Endodermal cell (in vitro differentiated cells): Measurements from ENCODE around the gene CSTPP1. TPM values are rescaled to one million over a fixed set of nuclear protein-coding genes. Genes with fewer than 3 reads are reported as not detected.
A peak's percentile ranks its signal among the peaks of the same experiment; 100 is the strongest.

Experiments used
- DNase-seq: peaks from one replicate; pipeline ENCODE4 v3.0.0-alpha.2; 2017
- H3K27ac ChIP-seq: 2 replicates; pipeline ENCODE4 v1.5.1; 2013; ENCODE audit warnings: mild to moderate bottlenecking, low read depth, low read length, moderate library complexity
- H3K27me3 ChIP-seq: 2 replicates; pipeline ENCODE4 v1.6.1; 2013; ENCODE audit warnings: mild to moderate bottlenecking, low read length, moderate library complexity; ENCODE audit not compliant: insufficient read depth, control insufficient read depth, poor library complexity, severe bottlenecking
- H3K36me3 ChIP-seq: 2 replicates; pipeline ENCODE4 v1.7.0; 2013; ENCODE audit warnings: mild to moderate bottlenecking, low read length, moderate library complexity; ENCODE audit not compliant: control insufficient read depth, insufficient read depth
- H3K4me1 ChIP-seq: one replicate; pipeline ENCODE4 v1.7.0; 2013; ENCODE audit warnings: low read length; ENCODE audit not compliant: control insufficient read depth, insufficient read depth
- H3K4me3 ChIP-seq: 2 replicates; pipeline ENCODE4 v1.5.1; 2013; ENCODE audit warnings: mild to moderate bottlenecking, low read length, moderate library complexity
- H3K9ac ChIP-seq: 2 replicates; pipeline ENCODE4 v1.6.1; 2013; ENCODE audit warnings: mild to moderate bottlenecking, low read length, moderate library complexity; ENCODE audit not compliant: poor library complexity, severe bottlenecking; ENCODE audit errors: extremely low read depth
- H3K9me3 ChIP-seq: 2 replicates; pipeline ENCODE4 v1.6.1; 2013; ENCODE audit warnings: mild to moderate bottlenecking, low read length, moderate library complexity; ENCODE audit not compliant: control insufficient read depth
- H3K27ac Mint-ChIP-seq: 2 replicates; pipeline ENCODE4 v1.8.0; 2020; ENCODE audit warnings: mixed read lengths
- H3K27me3 Mint-ChIP-seq: 2 replicates; pipeline ENCODE4 v1.8.0; 2021; ENCODE audit warnings: mild to moderate bottlenecking, mixed read lengths; ENCODE audit not compliant: insufficient read depth
- H3K36me3 Mint-ChIP-seq: 2 replicates; pipeline ENCODE4 v1.8.0; 2020; ENCODE audit warnings: low read depth, mixed read lengths
- H3K4me1 Mint-ChIP-seq: 2 replicates; pipeline ENCODE4 v1.8.0; 2020; ENCODE audit warnings: mixed read lengths
- H3K4me3 Mint-ChIP-seq: 2 replicates; pipeline ENCODE4 v1.8.0; 2020; ENCODE audit warnings: mild to moderate bottlenecking, moderate library complexity, mixed read lengths
- H3K9me3 Mint-ChIP-seq: 2 replicates; pipeline ENCODE4 v1.8.0; 2020; ENCODE audit warnings: mild to moderate bottlenecking, mixed read lengths
- WGBS, 2 experiments: methylation state at CpG; one replicate each; pipeline versions ENCODE4 v1.1.5 to v1.1.7; 2013; ENCODE audit warnings: missing lambda C conversion rate in 2 of 2, mixed read lengths in 1 of 2; ENCODE audit not compliant: insufficient coverage in 1 of 2, insufficient read length in 1 of 2; 5-methylcytosine and 5-hydroxymethylcytosine counted together
- total RNA-seq, 2 donors: library from RNA; stranded (reverse); fragmentation: NEBNext Ultra II Directional in 1 of 2; extraction: Animal tissue kit (Norgen Biotek cat#: 25700) in 1 of 2; gene quantifications; 2 replicates in 1 of 2; 3 replicates in 1 of 2; pipeline ENCODE4 v1.2.1, GENCODE V29; 2021
- TF ChIP-seq, protein P1 (sequence below): fragments of 200-600 bp; sonication (generic); conservative IDR thresholded peaks from 2 replicates; pipeline ENCODE4 v1.5.0; 2021; ENCODE audit warnings: antibody characterized with exemption, mild to moderate bottlenecking

The CSTPP1 gene
- total RNA-seq, 2 donors from 2014 or later, result 46.7 to 57.6 TPM

DNA sequence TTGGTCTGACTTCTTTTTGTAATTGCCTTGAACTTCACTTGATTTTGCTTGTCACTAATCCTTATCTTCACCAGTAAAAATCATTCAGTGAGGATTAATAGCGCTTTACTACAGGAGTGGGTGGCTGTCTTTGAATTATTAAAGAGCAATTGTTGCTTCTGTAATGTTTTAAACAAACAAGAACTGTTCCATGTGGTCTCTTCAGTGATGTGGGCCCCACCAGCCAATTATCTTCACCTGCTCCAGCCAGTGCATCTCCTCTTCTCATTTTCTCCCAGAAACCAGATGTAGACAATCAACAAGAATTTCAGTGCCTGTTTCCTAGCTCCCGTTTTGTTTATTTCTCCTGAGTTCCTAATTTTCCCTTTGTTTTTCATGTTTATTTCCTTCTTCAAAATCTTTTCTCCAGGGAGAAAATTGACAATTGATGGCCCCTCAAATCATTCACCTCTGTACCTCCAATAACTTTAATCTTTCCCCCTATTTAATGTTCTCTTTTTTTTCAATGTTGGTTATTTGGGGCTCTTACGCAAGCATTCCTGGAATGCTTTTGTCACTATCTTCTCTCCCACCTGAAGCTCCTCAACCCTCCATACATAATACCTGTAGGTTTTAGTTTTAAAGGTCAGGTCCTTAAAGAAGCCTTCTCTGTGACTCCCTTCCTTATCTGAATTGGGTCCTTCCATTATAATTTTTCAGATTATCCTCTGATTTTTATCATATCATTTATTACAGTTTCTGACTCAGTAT lies 125.0 kb downstream of the CSTPP1 start:
- Mint-ChIP-seq H3K36me3 (peaks cover 22% of the 10 kb centered on the region), H3K9me3 (no peaks in the 10 kb centered on the region), H3K4me1 (peaks cover 26% of the 10 kb centered on the region), H3K27ac (peak overlapping the region; percentile 93), H3K27me3 (no peaks in the 10 kb centered on the region), H3K4me3 (no peak overlapping the region)
- peak overlapping the region; percentile 19 for H3K27ac ChIP-seq
- H3K9ac ChIP-seq, result peak overlapping the region; percentile 47
- no peak overlapping the region for H3K4me3 ChIP-seq
- no peaks in the 10 kb centered on the region for H3K27me3 ChIP-seq
- peaks cover 3% of the 10 kb centered on the region for H3K4me1 ChIP-seq
- peak; percentile 49 for DNase-seq
- H3K36me3 ChIP-seq, result no peaks in the 10 kb centered on the region
- H3K9me3 ChIP-seq, result peaks cover 10% of the 10 kb centered on the region
- WGBS, 2 experiments, result 60 to 77% methylated on average over 1 to 3 of the region's 3 CpGs
- TF ChIP-seq, protein P1, sequence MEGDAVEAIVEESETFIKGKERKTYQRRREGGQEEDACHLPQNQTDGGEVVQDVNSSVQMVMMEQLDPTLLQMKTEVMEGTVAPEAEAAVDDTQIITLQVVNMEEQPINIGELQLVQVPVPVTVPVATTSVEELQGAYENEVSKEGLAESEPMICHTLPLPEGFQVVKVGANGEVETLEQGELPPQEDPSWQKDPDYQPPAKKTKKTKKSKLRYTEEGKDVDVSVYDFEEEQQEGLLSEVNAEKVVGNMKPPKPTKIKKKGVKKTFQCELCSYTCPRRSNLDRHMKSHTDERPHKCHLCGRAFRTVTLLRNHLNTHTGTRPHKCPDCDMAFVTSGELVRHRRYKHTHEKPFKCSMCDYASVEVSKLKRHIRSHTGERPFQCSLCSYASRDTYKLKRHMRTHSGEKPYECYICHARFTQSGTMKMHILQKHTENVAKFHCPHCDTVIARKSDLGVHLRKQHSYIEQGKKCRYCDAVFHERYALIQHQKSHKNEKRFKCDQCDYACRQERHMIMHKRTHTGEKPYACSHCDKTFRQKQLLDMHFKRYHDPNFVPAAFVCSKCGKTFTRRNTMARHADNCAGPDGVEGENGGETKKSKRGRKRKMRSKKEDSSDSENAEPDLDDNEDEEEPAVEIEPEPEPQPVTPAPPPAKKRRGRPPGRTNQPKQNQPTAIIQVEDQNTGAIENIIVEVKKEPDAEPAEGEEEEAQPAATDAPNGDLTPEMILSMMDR, result no peak

DNA sequence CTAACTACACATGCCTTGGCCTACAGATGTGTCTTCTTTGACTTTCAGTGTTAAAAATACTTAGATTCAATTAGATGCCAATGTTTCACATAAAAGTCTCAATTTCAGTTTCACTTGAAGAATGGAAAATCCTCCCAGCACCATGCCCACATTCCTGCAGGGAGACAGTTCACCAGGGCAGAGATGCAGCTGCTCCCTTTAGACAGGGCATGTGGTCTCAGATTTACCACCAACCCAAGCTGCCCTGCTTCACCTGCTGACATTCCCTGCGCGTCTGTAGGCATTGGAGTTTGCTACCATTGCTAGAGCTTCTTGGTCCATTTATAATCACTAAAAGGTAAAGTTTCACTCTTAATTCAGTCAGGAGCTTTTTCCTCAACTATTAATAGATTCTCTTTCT lies 126.2 kb downstream of the CSTPP1 start:
- peaks cover 25% of the 10 kb centered on the region for H3K4me1 Mint-ChIP-seq
- H3K4me3 ChIP-seq, result no peak overlapping the region
- WGBS, 2 experiments, result 90 to 91% methylated on average over 2 of the region's 2 CpGs
- peak; percentile 51 for DNase-seq
- H3K9ac ChIP-seq, result no peak overlapping the region
- no peak overlapping the region for H3K4me3 Mint-ChIP-seq
- peaks cover 18% of the 10 kb centered on the region for H3K36me3 Mint-ChIP-seq
- H3K27me3 ChIP-seq, result no peaks in the 10 kb centered on the region
- H3K4me1 ChIP-seq, result peaks cover 3% of the 10 kb centered on the region
- no peak overlapping the region for H3K27ac ChIP-seq
- no peaks in the 10 kb centered on the region for H3K9me3 Mint-ChIP-seq
- no peak overlapping the region for H3K27ac Mint-ChIP-seq
- no peaks in the 10 kb centered on the region for H3K36me3 ChIP-seq
- H3K27me3 Mint-ChIP-seq, result no peaks in the 10 kb centered on the region
- peaks cover 10% of the 10 kb centered on the region for H3K9me3 ChIP-seq
- TF ChIP-seq, protein P1, result no peak

DNA sequence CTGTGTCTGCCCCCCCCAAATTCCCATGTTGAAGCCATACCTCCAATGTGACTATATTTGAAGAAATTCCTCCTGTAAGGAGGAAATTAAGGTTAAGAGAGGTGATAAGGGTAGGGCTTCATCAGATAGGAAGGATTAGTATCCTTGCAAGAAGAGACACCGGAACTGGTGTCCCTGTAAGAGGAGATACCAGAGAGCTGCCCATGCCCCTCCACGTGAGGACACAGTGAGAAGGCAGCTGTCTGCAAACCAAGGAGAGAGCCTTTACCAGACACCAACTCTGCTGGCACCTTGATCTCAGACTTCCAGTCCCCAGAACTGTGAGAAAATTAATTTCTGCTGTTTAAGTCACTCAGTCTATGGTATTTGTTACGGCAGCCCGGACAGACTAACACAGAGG lies 130.8 kb downstream of the CSTPP1 start:
- H3K4me1 Mint-ChIP-seq, result peaks cover 30% of the 10 kb centered on the region
- H3K27me3 ChIP-seq, result no peaks in the 10 kb centered on the region
- peak overlapping the region; percentile 77 for H3K27ac Mint-ChIP-seq
- H3K9me3 ChIP-seq, result no peaks in the 10 kb centered on the region
- H3K36me3 Mint-ChIP-seq, result peaks cover 7% of the 10 kb centered on the region
- 69 to 90% methylated on average over 4 of the region's 4 CpGs for WGBS, 2 experiments
- no peak overlapping the region for H3K27ac ChIP-seq
- TF ChIP-seq, protein P1, result no peak
- H3K9me3 Mint-ChIP-seq, result no peaks in the 10 kb centered on the region
- no peaks in the 10 kb centered on the region for H3K36me3 ChIP-seq
- H3K9ac ChIP-seq, result no peak overlapping the region
- peak; percentile 64 for DNase-seq
- H3K4me1 ChIP-seq, result peaks cover 18% of the 10 kb centered on the region
- no peak overlapping the region for H3K4me3 ChIP-seq
- H3K27me3 Mint-ChIP-seq, result no peaks in the 10 kb centered on the region
- no peak overlapping the region for H3K4me3 Mint-ChIP-seq
